CD8-positive, alpha-beta memory T cell (primary cell): ENCODE results near the gene FBXO44. TPM values are rescaled to one million over a fixed set of nuclear protein-coding genes. Genes with fewer than 3 reads are reported as not detected.
A peak's percentile ranks its signal among the peaks of the same experiment; 100 is the strongest.

ENCODE experiments used
- CTCF ChIA-PET: fragments of 350-600 bp; sonication (Branson Sonifier 250); formaldehyde crosslinking; loops from one replicate; lab custom pipeline; 2021; ENCODE audit warnings: antibody characterized with exemption; lab: Charles Lee
- POLR2A ChIA-PET: fragments of 350-600 bp; sonication (Branson Sonifier 250); formaldehyde crosslinking; loops from one replicate; lab custom pipeline; 2021; ENCODE audit warnings: antibody characterized with exemption; lab: Charles Lee
- DNase-seq, 5 donors: peaks; one replicate each; pipeline versions ENCODE4 v3.0.0 to v3.0.0-alpha.2; 2020 to 2022; ENCODE audit warnings: mixed read lengths in 1 of 5
- H3K27ac ChIP-seq: one replicate; pipeline ENCODE4 v1.7.0; 2013; ENCODE audit warnings: low read depth, mild to moderate bottlenecking, low read length, moderate library complexity
- H3K27me3 ChIP-seq: 2 replicates; pipeline ENCODE4 v1.7.0; 2013; ENCODE audit warnings: low read length, mild to moderate bottlenecking; ENCODE audit not compliant: insufficient read depth, poor library complexity, severe bottlenecking
- H3K36me3 ChIP-seq: 2 replicates; pipeline ENCODE4 v1.7.0; 2013; ENCODE audit warnings: mild to moderate bottlenecking, low read length, moderate library complexity; ENCODE audit not compliant: insufficient read depth
- H3K4me1 ChIP-seq: 2 replicates; pipeline ENCODE4 v1.7.0; 2013; ENCODE audit warnings: mild to moderate bottlenecking, low read length, moderate library complexity; ENCODE audit not compliant: insufficient read depth
- H3K4me3 ChIP-seq: 2 replicates; pipeline ENCODE4 v1.7.0; 2013; ENCODE audit warnings: mild to moderate bottlenecking, low read length
- H3K9me3 ChIP-seq: 2 replicates; pipeline ENCODE4 v1.7.0; 2013; ENCODE audit warnings: mild to moderate bottlenecking, low read length
- H3K27ac Mint-ChIP-seq, 8 donors: one replicate each; pipeline ENCODE4 v1.8.0; 2020 to 2021; ENCODE audit warnings: mixed read lengths in 8 of 8, mild to moderate bottlenecking in 6 of 8, inconsistent platforms in 3 of 8, moderate library complexity in 3 of 8
- H3K27me3 Mint-ChIP-seq, 2 donors: one replicate each; pipeline ENCODE4 v1.8.0; 2020 to 2021; ENCODE audit warnings: mixed read lengths in 2 of 2, mild to moderate bottlenecking in 1 of 2, moderate library complexity in 1 of 2
- H3K36me3 Mint-ChIP-seq, 3 donors: one replicate each; pipeline ENCODE4 v1.8.0; 2020 to 2021; ENCODE audit warnings: mixed read lengths in 3 of 3, inconsistent platforms in 1 of 3, mild to moderate bottlenecking in 1 of 3
- H3K4me1 Mint-ChIP-seq, 3 donors: one replicate each; pipeline ENCODE4 v1.8.0; 2020 to 2021; ENCODE audit warnings: mixed read lengths in 3 of 3, inconsistent platforms in 1 of 3, mild to moderate bottlenecking in 1 of 3
- H3K4me3 Mint-ChIP-seq, 7 donors: one replicate each; pipeline ENCODE4 v1.8.0; 2020 to 2021; ENCODE audit warnings: mixed read lengths in 7 of 7, mild to moderate bottlenecking in 6 of 7, moderate library complexity in 4 of 7, inconsistent platforms in 2 of 7
- H3K9me3 Mint-ChIP-seq, 5 donors: one replicate each; pipeline ENCODE4 v1.8.0; 2020 to 2022; ENCODE audit warnings: mixed read lengths in 5 of 5, mild to moderate bottlenecking in 3 of 5, moderate library complexity in 2 of 5, inconsistent platforms in 1 of 5
- polyA plus RNA-seq: library from polyadenylated mRNA; unstranded; fragments of 300-500 nt; fragmentation: Illumina TruSeq; gene quantifications from one replicate; pipeline ENCODE4 v1.2.3, GENCODE V29; 2021
- total RNA-seq, 2 experiments: library from RNA; stranded (reverse); gene quantifications; one replicate each; pipeline ENCODE4 v1.2.3, GENCODE V29; 2021

Gene FBXO44
- total and polyA plus RNA-seq, 3 experiments from 2014 or later, result 12.0 to 16.0 (median 14.2) TPM

DNA sequence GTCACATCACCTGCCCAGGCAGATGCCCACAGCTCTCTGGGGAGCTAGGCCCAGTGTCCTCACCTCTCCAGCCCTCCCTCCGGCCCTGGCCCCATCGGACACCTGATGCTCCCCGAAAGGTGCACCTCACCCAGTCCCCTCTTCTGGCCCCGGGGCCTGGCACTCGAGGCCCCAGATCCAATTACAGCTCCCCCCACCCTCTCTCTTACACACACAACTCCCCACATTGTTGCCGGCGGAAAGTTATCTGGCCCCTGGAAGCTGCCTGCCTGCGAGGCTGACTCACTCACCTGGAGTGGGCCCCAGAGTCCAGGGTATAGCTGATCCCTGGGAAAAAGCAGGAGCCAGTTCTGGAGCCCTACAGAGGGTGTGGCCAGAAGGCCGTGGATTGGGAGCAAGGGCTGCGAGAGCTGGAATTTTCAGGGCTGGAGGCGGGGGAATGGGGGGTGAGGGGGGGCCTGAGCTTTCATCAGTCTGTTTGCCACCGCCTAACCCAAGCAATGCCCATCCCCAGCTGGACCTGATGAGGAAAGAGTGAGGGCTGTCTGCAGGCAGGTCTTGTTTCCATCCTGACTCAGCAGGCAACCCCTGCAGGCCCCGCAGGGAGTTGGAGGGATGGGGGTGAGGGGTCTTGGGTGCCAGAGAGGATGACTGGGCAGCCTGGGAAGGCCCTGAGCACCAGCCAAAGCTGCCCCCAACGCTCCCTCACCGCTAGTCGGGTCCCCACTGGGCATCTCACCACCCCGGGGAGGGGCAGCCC, 1.4 kb upstream of the FBXO44 start:
- Mint-ChIP-seq H3K27ac (peak overlapping the region in 5 of 8 donors; percentile 26 to 92 (median 58)), H3K9me3 (no peaks in the 10 kb centered on the region), H3K4me3 (peak overlapping the region; percentile 41 to 87 (median 68)), H3K4me1 (peaks cover 24 to 55% (median 31%) of the 10 kb centered on the region in 3 donors), H3K27me3 (no peaks in the 10 kb centered on the region), H3K36me3 (peaks cover 0 to 12% (median 0%) of the 10 kb centered on the region in 3 donors)
- Histone ChIP-seq H3K27me3 (no peaks in the 10 kb centered on the region), H3K36me3 (peaks cover 11% of the 10 kb centered on the region), H3K9me3 (no peaks in the 10 kb centered on the region), H3K27ac (no peak overlapping the region), H3K4me3 (no peak overlapping the region), H3K4me1 (peaks cover 31% of the 10 kb centered on the region)
- DNase-seq, result no peak
- POLR2A ChIA-PET, result interaction anchor here (0.6 to 2.1 kb wide), 2 partner anchors 11 to 72 kb away, joined by 3 to 10 read pairs; partner anchors contain the start of gene FBXO6
- CTCF ChIA-PET, result interaction anchor here (1.0 to 11.3 kb wide), 4 partner anchors 9 to 616 kb away, joined by 3 to 152 read pairs (median 12); partner anchors contain the start of gene FBXO6

DNA sequence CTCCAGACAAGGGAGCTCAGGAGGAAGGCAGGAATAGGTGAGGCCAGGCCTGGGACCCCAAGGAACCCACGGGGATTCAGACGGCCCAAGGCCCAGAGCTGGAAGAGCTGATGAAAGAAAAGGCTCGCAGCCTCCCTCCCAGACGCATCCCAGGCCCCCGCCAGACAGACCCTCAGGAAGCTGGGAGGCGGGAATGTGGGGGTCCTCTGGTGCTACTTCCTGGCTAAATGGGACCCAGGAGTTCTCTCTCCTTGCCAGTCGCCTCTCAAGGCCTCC, 878 bp upstream of the FBXO44 start:
- H3K27me3 ChIP-seq, result no peaks in the 10 kb centered on the region
- H3K27ac Mint-ChIP-seq, result peak overlapping the region in 2 of 8 donors; percentile 26 to 97
- ChIA-PET POLR2A (interaction anchor here (2.1 kb wide), 1 partner anchor 10 kb away, joined by 10 read pairs; the partner anchor contains the start of gene FBXO6), CTCF (interaction anchor here (1.0 to 11.3 kb wide), 4 partner anchors 8 to 616 kb away, joined by 3 to 152 read pairs (median 12); partner anchors contain the start of gene FBXO6)
- no peaks in the 10 kb centered on the region for H3K9me3 Mint-ChIP-seq
- no peak overlapping the region for H3K4me3 ChIP-seq
- peaks cover 0 to 15% (median 0%) of the 10 kb centered on the region in 3 donors for H3K36me3 Mint-ChIP-seq
- peaks cover 31% of the 10 kb centered on the region for H3K4me1 ChIP-seq
- no peaks in the 10 kb centered on the region for H3K9me3 ChIP-seq
- peaks cover 24 to 53% (median 31%) of the 10 kb centered on the region in 3 donors for H3K4me1 Mint-ChIP-seq
- DNase-seq, result no peak
- H3K4me3 Mint-ChIP-seq, result peak overlapping the region in 6 of 7 donors; percentile 41 to 77 (median 64)
- H3K27me3 Mint-ChIP-seq, result no peaks in the 10 kb centered on the region
- peaks cover 11% of the 10 kb centered on the region for H3K36me3 ChIP-seq
- no peak overlapping the region for H3K27ac ChIP-seq

DNA sequence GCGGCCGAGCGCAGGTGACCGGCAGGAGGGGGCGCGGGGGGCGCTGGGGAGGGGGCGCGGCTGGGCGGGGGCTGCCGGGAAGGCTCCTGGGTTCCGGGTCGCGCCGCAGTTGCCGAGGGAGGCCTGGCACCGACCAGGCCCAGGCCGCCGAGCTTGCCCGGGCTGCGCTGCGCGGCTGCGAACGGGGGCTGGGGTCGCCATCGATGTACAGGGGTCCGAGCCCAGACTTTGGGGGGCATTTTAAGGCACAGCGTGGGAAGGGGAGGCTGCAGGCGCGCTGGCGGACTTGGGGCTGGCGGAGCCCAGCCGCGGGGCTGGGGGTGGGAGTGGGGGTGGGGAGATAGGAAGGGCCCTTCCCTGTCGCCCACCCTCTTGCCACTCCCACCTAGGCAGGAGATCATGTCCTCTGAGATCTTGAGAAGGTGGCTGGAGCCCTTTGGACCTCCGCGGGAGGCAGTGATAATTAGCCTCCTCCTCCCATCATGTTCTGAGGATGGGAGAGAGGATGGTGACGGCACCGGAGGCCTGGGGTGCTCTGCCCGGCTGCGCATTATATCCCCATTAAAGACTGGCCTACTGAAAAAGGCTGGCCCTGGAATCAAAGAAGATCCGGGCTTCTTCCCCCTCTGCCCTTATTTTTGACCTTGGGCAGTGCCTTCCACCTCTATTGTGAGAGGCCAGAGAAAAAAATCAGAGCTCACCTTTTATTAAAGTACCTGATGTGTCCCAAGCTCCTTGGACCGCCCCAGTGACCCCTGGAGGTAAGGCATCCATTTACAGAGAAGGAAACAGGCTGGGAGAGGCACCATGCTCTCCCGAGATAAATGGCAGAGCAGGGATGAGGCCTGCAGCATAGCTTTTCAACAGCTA, 497 bp downstream of the FBXO44 start:
- Histone ChIP-seq H3K9me3 (no peaks in the 10 kb centered on the region), H3K27me3 (no peaks in the 10 kb centered on the region), H3K4me1 (peaks cover 23% of the 10 kb centered on the region), H3K27ac (peak overlapping the region; percentile 31), H3K36me3 (peaks cover 11% of the 10 kb centered on the region), H3K4me3 (peak overlapping the region; percentile 55)
- Mint-ChIP-seq H3K27ac (peak overlapping the region in 2 of 8 donors; percentile 23 to 47), H3K27me3 (no peaks in the 10 kb centered on the region), H3K9me3 (no peaks in the 10 kb centered on the region), H3K4me3 (peak overlapping the region; percentile 66 to 90 (median 75)), H3K4me1 (peaks cover 19 to 43% (median 21%) of the 10 kb centered on the region in 3 donors), H3K36me3 (peaks cover 0 to 24% (median 0%) of the 10 kb centered on the region in 3 donors)
- DNase-seq, result no peak
- ChIA-PET POLR2A (interaction anchor here (0.5 to 2.3 kb wide), 4 partner anchors 9 to 75 kb away, joined by 3 to 10 read pairs (median 8); partner anchors contain the start of gene FBXO6), CTCF (interaction anchor here (1.0 to 11.3 kb wide), 3 partner anchors 9 to 656 kb away, joined by 3 to 152 read pairs (median 21); partner anchors contain the start of gene FBXO6)

DNA sequence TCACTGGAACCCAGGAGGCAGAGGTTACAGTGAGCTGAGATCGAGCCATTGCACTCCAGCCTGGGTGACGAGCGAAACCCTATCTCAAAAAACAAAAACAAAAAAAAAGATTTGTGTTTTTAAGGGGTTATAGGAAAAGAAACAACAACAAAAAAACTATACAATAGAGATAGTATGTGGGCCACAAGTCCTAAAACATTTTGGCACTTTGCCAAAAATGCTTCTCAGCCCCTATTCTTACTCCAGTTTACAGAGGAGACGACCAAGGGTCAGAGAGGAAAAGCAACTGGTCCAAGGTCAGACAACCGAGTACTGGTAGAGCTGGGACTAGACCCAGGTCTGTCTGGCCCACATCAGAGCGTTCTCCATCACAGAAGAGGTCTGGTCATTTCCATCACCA, 3.0 kb downstream of the FBXO44 start:
- ChIA-PET POLR2A (no interaction called here), CTCF (interaction anchor here (0.8 to 11.3 kb wide), 2 partner anchors 64 to 620 kb away, joined by 4 to 152 read pairs; no protein-coding TSS in a partner anchor)
- Mint-ChIP-seq H3K27ac (no peak overlapping the region), H3K9me3 (no peaks in the 10 kb centered on the region), H3K27me3 (no peaks in the 10 kb centered on the region), H3K4me3 (peak overlapping the region in 1 of 7 donors; percentile 13), H3K36me3 (peaks cover 0 to 40% (median 4%) of the 10 kb centered on the region in 3 donors), H3K4me1 (peaks cover 8 to 22% (median 9%) of the 10 kb centered on the region in 3 donors)
- no peak for DNase-seq
- Histone ChIP-seq H3K27me3 (no peaks in the 10 kb centered on the region), H3K27ac (no peak overlapping the region), H3K36me3 (peaks cover 11% of the 10 kb centered on the region), H3K9me3 (no peaks in the 10 kb centered on the region), H3K4me3 (no peak overlapping the region), H3K4me1 (peaks cover 11% of the 10 kb centered on the region)

DNA sequence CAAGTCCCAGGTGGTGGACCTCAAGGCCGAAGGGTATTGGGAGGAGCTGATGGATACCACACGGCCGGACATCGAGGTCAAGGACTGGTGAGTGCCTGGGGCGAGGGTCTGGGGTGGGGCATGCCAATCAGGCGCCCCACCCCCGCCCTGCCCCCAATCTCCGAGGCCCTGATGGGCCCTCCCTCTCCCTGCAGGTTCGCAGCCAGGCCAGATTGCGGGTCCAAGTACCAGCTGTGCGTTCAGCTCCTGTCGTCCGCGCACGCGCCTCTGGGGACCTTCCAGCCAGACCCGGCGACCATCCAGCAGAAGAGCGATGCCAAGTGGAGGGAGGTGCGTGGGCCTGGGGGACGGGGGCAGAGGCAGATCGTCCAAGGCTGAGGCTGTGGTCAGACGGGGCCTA, 3.9 kb downstream of the FBXO44 start:
- no peak overlapping the region for H3K27ac Mint-ChIP-seq
- H3K27me3 ChIP-seq, result no peaks in the 10 kb centered on the region
- POLR2A ChIA-PET, result no interaction called here
- H3K4me1 Mint-ChIP-seq, result peaks cover 8 to 17% (median 9%) of the 10 kb centered on the region in 3 donors
- no peaks in the 10 kb centered on the region for H3K9me3 ChIP-seq
- no peak overlapping the region for H3K4me3 ChIP-seq
- CTCF ChIA-PET, result interaction anchor here (2.7 to 8.4 kb wide), 2 partner anchors 8 to 61 kb away, joined by 13 to 51 read pairs; no protein-coding TSS in a partner anchor
- peaks cover 11% of the 10 kb centered on the region for H3K36me3 ChIP-seq
- DNase-seq, result no peak
- no peaks in the 10 kb centered on the region for H3K9me3 Mint-ChIP-seq
- no peak overlapping the region for H3K4me3 Mint-ChIP-seq
- peaks cover 0 to 40% (median 4%) of the 10 kb centered on the region in 3 donors for H3K36me3 Mint-ChIP-seq
- H3K27ac ChIP-seq, result no peak overlapping the region
- peaks cover 14% of the 10 kb centered on the region for H3K4me1 ChIP-seq
- no peaks in the 10 kb centered on the region for H3K27me3 Mint-ChIP-seq

DNA sequence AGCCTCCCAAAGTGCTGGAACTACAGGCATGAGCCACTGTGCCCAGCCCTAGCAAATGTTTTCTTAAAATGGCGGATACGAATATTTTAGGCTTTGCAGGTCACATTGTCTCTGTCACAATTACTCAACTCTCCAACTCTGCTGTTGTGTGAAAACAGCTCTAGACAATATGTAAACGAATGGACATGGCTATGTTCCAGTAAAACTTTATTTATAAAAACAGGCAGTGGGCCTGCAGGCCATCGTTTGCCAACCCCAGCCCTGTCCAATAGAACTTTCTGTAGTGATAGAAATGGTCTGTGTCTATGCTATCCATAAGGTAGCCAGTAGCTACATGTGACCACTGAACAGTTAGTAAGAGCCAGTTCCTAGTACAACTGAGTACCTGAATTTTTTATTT, 5.1 kb downstream of the FBXO44 start:
- H3K4me3 ChIP-seq, result no peak overlapping the region
- H3K27ac Mint-ChIP-seq, result no peak overlapping the region
- H3K9me3 ChIP-seq, result no peaks in the 10 kb centered on the region
- no peak for DNase-seq
- ChIA-PET CTCF (interaction anchor here (2.7 to 8.4 kb wide), 2 partner anchors 10 to 60 kb away, joined by 13 to 51 read pairs; no protein-coding TSS in a partner anchor), POLR2A (no interaction called here)
- no peaks in the 10 kb centered on the region for H3K27me3 Mint-ChIP-seq
- H3K4me3 Mint-ChIP-seq, result no peak overlapping the region
- H3K4me1 ChIP-seq, result peaks cover 18% of the 10 kb centered on the region
- peaks cover 9 to 15% (median 10%) of the 10 kb centered on the region in 3 donors for H3K4me1 Mint-ChIP-seq
- H3K36me3 Mint-ChIP-seq, result peaks cover 0 to 41% (median 4%) of the 10 kb centered on the region in 3 donors
- H3K36me3 ChIP-seq, result peaks cover 11% of the 10 kb centered on the region
- no peaks in the 10 kb centered on the region for H3K9me3 Mint-ChIP-seq
- H3K27ac ChIP-seq, result no peak overlapping the region
- no peaks in the 10 kb centered on the region for H3K27me3 ChIP-seq

DNA sequence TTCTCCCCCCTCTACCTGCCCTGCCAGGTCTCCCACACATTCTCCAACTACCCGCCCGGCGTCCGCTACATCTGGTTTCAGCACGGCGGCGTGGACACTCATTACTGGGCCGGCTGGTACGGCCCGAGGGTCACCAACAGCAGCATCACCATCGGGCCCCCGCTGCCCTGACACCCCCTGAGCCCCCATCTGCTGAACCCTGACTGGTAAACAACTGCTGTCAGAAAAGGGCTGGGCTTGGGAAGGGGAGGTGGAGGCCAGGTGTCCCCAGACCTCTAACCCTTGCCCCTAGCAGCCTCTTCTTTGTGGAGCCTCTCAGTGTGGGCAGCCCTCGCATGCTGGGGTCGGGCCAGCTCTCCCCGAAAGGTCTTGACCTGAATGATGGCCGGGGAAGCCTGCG, 6.4 kb downstream of the FBXO44 start:
- Mint-ChIP-seq H3K4me1 (peaks cover under 1 to 7% (median 5%) of the 10 kb centered on the region in 3 donors), H3K27me3 (no peaks in the 10 kb centered on the region), H3K9me3 (no peaks in the 10 kb centered on the region), H3K4me3 (peak overlapping the region in 1 of 7 donors; percentile 54), H3K36me3 (peaks cover 0 to 39% (median 4%) of the 10 kb centered on the region in 3 donors), H3K27ac (peak overlapping the region in 1 of 8 donors; percentile 50)
- ChIA-PET POLR2A (no interaction called here), CTCF (interaction anchor here (2.0 to 8.4 kb wide), 4 partner anchors 10 to 59 kb away, joined by 5 to 87 read pairs (median 32); no protein-coding TSS in a partner anchor)
- no peaks in the 10 kb centered on the region for H3K27me3 ChIP-seq
- no peak for DNase-seq
- peaks cover 11% of the 10 kb centered on the region for H3K36me3 ChIP-seq
- H3K9me3 ChIP-seq, result no peaks in the 10 kb centered on the region
- H3K4me3 ChIP-seq, result no peak overlapping the region
- H3K4me1 ChIP-seq, result peaks cover 8% of the 10 kb centered on the region
- no peak overlapping the region for H3K27ac ChIP-seq
